SK-N-SH (cell line): ENCODE results near the gene FGD4.

Source experiments
- CTCF ChIP-seq: fragments of 200-600 bp; sonication (generic); IDR thresholded peaks from 2 replicates; pipeline ENCODE4 v1.6.1; 2017; ENCODE audit warnings: antibody characterized with exemption, mild to moderate bottlenecking, moderate library complexity
- EZH2phosphoT487 ChIP-seq: fragments of 200-600 bp; sonication (generic); IDR thresholded peaks from 2 replicates; pipeline ENCODE4 v1.6.1; 2017; ENCODE audit warnings: low read depth, mixed run types, mild to moderate bottlenecking, antibody characterized with exemption, moderate library complexity, borderline replicate concordance
- FOXM1 ChIP-seq: IDR thresholded peaks from 2 replicates; pipeline ENCODE4 v1.4.0; 2012; ENCODE audit warnings: low read depth, mild to moderate bottlenecking
- POLR2AphosphoS5 ChIP-seq: IDR thresholded peaks from 2 replicates; pipeline ENCODE4 v1.6.1; 2012; ENCODE audit warnings: low read depth, low read length
- RAD21 ChIP-seq: IDR thresholded peaks from 2 replicates; pipeline ENCODE4 v1.6.1; 2012; ENCODE audit warnings: mild to moderate bottlenecking, low read length
- RCOR1 ChIP-seq: fragments of 150-350 bp; IDR thresholded peaks from 2 replicates; pipeline ENCODE4 v1.6.1; 2017; ENCODE audit warnings: antibody characterized with exemption, low read length
- USF1 ChIP-seq: IDR thresholded peaks from 2 replicates; pipeline ENCODE4 v1.4.0; 2012; ENCODE audit warnings: low read depth, borderline replicate concordance
- YY1 ChIP-seq: IDR thresholded peaks from 2 replicates; pipeline ENCODE4 v1.4.0; 2012; ENCODE audit warnings: low read depth, mild to moderate bottlenecking

GRCh38 chr12:32454075-32454474 lies 54.7 kb downstream of the FGD4 start:
- TF ChIP-seq CTCF, result no peak
- TF ChIP-seq YY1, result no peak
- TF ChIP-seq RCOR1, result no peak
- TF ChIP-seq RAD21, result no peak
- no peak for TF ChIP-seq USF1
- TF ChIP-seq POLR2AphosphoS5, result no peak
- no peak for TF ChIP-seq EZH2phosphoT487
- TF ChIP-seq FOXM1, result no peak
